ENCODE data around the gene CZIB. TPM values are rescaled to one million over a fixed set of nuclear protein-coding genes. Genes with fewer than 3 reads are reported as not detected.
A peak's percentile ranks its signal among the peaks of the same experiment; 100 is the strongest.

The CZIB gene
- total and polyA plus RNA-seq, 2 of the 4 experiments (the other 2 are of a cell fraction): 41.0 to 58.9 TPM

GRCh38 chr1:53250325-53250724 lies 29.9 kb upstream of the CZIB start:
- no TSS peak for BruUV-seq (replicated peaks)
- H3K27me3 ChIP-seq (ENCODE audit: control insufficient read depth, insufficient read depth, low read length): no peaks in the 10 kb centered on the region
- no peaks in the 10 kb centered on the region for H4K20me1 ChIP-seq (ENCODE audit: insufficient read depth, low read length)
- no peak overlapping the region for H4K5ac ChIP-seq (ENCODE audit: low read depth, low read length)
- ATAC-seq (ENCODE audit: low read depth): no peak
- no peak overlapping the region for H3K23ac ChIP-seq (ENCODE audit: low read depth, low read length)
- H2AK5ac ChIP-seq (ENCODE audit: low read depth, low read length): no peak overlapping the region
- H3K27ac ChIP-seq (ENCODE audit: insufficient read depth, low read length): no peak overlapping the region
- no peak overlapping the region for H3K18ac ChIP-seq (ENCODE audit: low read depth, low read length)
- dilution Hi-C loops (cut with HindIII; ENCODE audit: low sequenced_read_pairs, unreplicated experiment): no loop called here
- no peak overlapping the region for H3K9ac ChIP-seq (ENCODE audit: low read depth, low read length)
- H2BK120ac ChIP-seq (ENCODE audit: low read depth, low read length): no peak overlapping the region
- no peaks in the 10 kb centered on the region for H3K36me3 ChIP-seq (ENCODE audit: control insufficient read depth, insufficient read depth, low read length)
- H2BK5ac ChIP-seq (ENCODE audit: low read depth, low read length, poor library complexity, severe bottlenecking): no peak overlapping the region
- H2BK20ac ChIP-seq (ENCODE audit: low read depth, low read length): 0 out of 2 replicates have a peak overlapping the region, but pooled peaks have one; percentile 16
- no peak overlapping the region for H2AK9ac ChIP-seq (replicated peaks; ENCODE audit: low read depth, low read length, poor library complexity)
- CTCF ChIA-PET: no interaction called here
- no peak overlapping the region for H3K4me2 ChIP-seq (ENCODE audit: low read depth, low read length)
- no peak overlapping the region for H4K8ac ChIP-seq (ENCODE audit: low read depth in 2 of 2, low read length in 2 of 2)
- peaks cover 11% of the 10 kb centered on the region for H3K4me1 ChIP-seq (ENCODE audit: control insufficient read depth, insufficient read depth, low read length)
- no peak overlapping the region for H2AFZ ChIP-seq (replicated peaks; ENCODE audit: low read length, poor library complexity)
- H4K91ac ChIP-seq (ENCODE audit: insufficient read depth, low read depth, low read length): no peak overlapping the region
- no peak overlapping the region for H2BK15ac ChIP-seq (ENCODE audit: low read depth, low read length)
- peaks cover 21% of the 10 kb centered on the region for H3K9me1 ChIP-seq (ENCODE audit: insufficient read depth, low read length)
- DNase-seq: no peak
- in situ Hi-C loops (cut with MboI; ENCODE audit: low sequenced_read_pairs): no loop called here
- TF ChIP-seq MAFK (IDR thresholded peaks at IDR 0.05; ENCODE audit: low read depth, low read length) (no peak), MXI1 (IDR thresholded peaks at IDR 0.05; ENCODE audit: borderline replicate concordance, low read depth, low read length) (no peak), MAZ (IDR thresholded peaks at IDR 0.05; ENCODE audit: borderline replicate concordance, low read depth, low read length) (no peak), CHD1 (IDR thresholded peaks at IDR 0.05; ENCODE audit: low read depth, low read length) (no peak), RFX5 (IDR thresholded peaks at IDR 0.05; ENCODE audit: low read depth, low read length) (no peak), ELK1 (IDR thresholded peaks at IDR 0.05; ENCODE audit: borderline replicate concordance, low read depth, low read length) (no peak), NFE2L2 (IDR thresholded peaks at IDR 0.05; ENCODE audit: low read depth, low read length) (no peak), RCOR1 (IDR thresholded peaks at IDR 0.05; ENCODE audit: insufficient replicate concordance, low read length) (no peak), RAD21 (IDR thresholded peaks at IDR 0.05; ENCODE audit: low read length) (no peak), BHLHE40 (IDR thresholded peaks at IDR 0.05; ENCODE audit: low read depth, low read length) (no peak), SMC3 (IDR thresholded peaks at IDR 0.05; ENCODE audit: low read depth, low read length) (no peak), CTCF (conservative IDR thresholded peaks at IDR 0.05; ENCODE audit: low read depth, low read length) (no peak), USF2 (IDR thresholded peaks at IDR 0.05; ENCODE audit: low read depth, low read length) (no peak), FOS (IDR thresholded peaks at IDR 0.05; ENCODE audit: low read depth, low read length) (no peak), CEBPB (IDR thresholded peaks at IDR 0.05; ENCODE audit: low read depth, low read length) (no peak)
- no peak overlapping the region for H3K4me3 ChIP-seq (ENCODE audit: insufficient read depth, low read depth, low read length)
- no peak overlapping the region for H3K4ac ChIP-seq (ENCODE audit: low read depth, low read length)
- intact Hi-C loops (cut with micrococcal nuclease): no loop called here
- POLR2A ChIA-PET (ENCODE audit: unreplicated experiment): no interaction called here
- no peaks in the 10 kb centered on the region for H3K79me1 ChIP-seq (ENCODE audit: low read depth in 1 of 2, low read length in 2 of 2)
- WGBS, 2 experiments (ENCODE audit: extremely low coverage in 2 of 2, insufficient read length in 1 of 2): 96 to 100% methylated on average over 2 to 3 of the region's 4 CpGs
- H3K56ac ChIP-seq (ENCODE audit: extremely low read depth, insufficient read depth, low read length): no peak overlapping the region
- H3K14ac ChIP-seq (replicated peaks; ENCODE audit: low read depth, low read length): no peak overlapping the region
- H3K9me3 ChIP-seq (ENCODE audit: control insufficient read depth, insufficient read depth, low read length): no peaks in the 10 kb centered on the region

All from IMR-90 (cell line).